Cardiac fibroblast (primary cell): ENCODE data around the gene ZNF593OS.
A peak's percentile ranks its signal among the peaks of the same experiment; 100 is the strongest.

Experiments
- DNase-seq, 2 donors: peaks; one replicate each; pipeline versions ENCODE4 v3.0.0 to v3.0.0-alpha.2; 2010; ENCODE audit warnings: low read depth in 2 of 2
- H3K4me3 ChIP-seq, 2 donors: replicated peaks in 1 of 2; 1 replicate in 1 of 2; 2 replicates in 1 of 2; pipeline ENCODE4 v1.5.1; 2011; ENCODE audit warnings: low read depth in 2 of 2, low read length in 2 of 2, mild to moderate bottlenecking in 2 of 2, moderate library complexity in 1 of 2
- CTCF ChIP-seq: IDR thresholded peaks from one replicate; pipeline ENCODE4 v1.5.1; 2011; ENCODE audit warnings: low read depth, mild to moderate bottlenecking, low read length, inconsistent platforms

ZNF593OS gene

GRCh38 chr1:26175346-26175745, 3.7 kb upstream of the ZNF593OS start:
- H3K4me3 ChIP-seq = no peak overlapping the region
- TF ChIP-seq CTCF = no peak
- DNase-seq = no peak

- peak overlapping the region; percentile 78 to 93 for H3K4me3 ChIP-seq
- TF ChIP-seq CTCF = no peak
- DNase-seq = no peak
Observed at GRCh38 chr1:26170472-26170821, 1.2 kb downstream of the ZNF593OS start.

GRCh38 chr1:26169669-26170471, 1.8 kb downstream of the ZNF593OS start, which contains the start of gene ZNF593:
ZNF593 (plus strand) TSS chr1:26169908; CDS start chr1:26169984, 76 bp downstream.
- peak; percentile 92 to 95 for DNase-seq
- peak; percentile 78 for TF ChIP-seq CTCF
- peak within 1 kb of the TSS; percentile 78 to 93 for H3K4me3 ChIP-seq

GRCh38 chr1:26169198-26169554, 2.5 kb downstream of the ZNF593OS start:
- no peak for TF ChIP-seq CTCF
- no peak for DNase-seq
- H3K4me3 ChIP-seq = peak overlapping the region in 1 of 2 donors; percentile 78

- no peak for TF ChIP-seq CTCF
- peak within 1 kb of the TSS; percentile 78 to 93 for H3K4me3 ChIP-seq
- no peak for DNase-seq
Observed at GRCh38 chr1:26168410-26169197, 3.0 kb downstream of the ZNF593OS start, which contains the start of gene C1orf232. C1orf232 (minus strand) TSS chr1:26168963; CDS start chr1:26168499, 464 bp downstream.

GRCh38 chr1:26166719-26167281, 4.8 kb downstream of the ZNF593OS start:
- DNase-seq = no peak
- H3K4me3 ChIP-seq = no peak overlapping the region
- TF ChIP-seq CTCF = no peak
